GM12891 (cell line): Measurements from ENCODE around the gene TBXAS1.

Experiments used
- POLR2A ChIP-seq: IDR thresholded peaks from 2 replicates; pipeline ENCODE4 v1.6.1; 2011; ENCODE audit warnings: low read depth, low read length, control low read depth
- POLR2AphosphoS5 ChIP-seq: IDR thresholded peaks from 2 replicates; pipeline ENCODE4 v1.6.1; 2011; ENCODE audit warnings: low read depth, low read length, control low read depth
- TAF1 ChIP-seq: IDR thresholded peaks from 2 replicates; pipeline ENCODE4 v1.6.1; 2011; ENCODE audit warnings: low read depth, low read length, control low read depth

- no peak for TF ChIP-seq POLR2A
- no peak for TF ChIP-seq TAF1
- TF ChIP-seq POLR2AphosphoS5: no peak
These were observed 121.9 kb downstream of the TBXAS1 start for GRCh38 chr7:139950881-139951525.
